ENCODE results near the gene FAF1.

DNA sequence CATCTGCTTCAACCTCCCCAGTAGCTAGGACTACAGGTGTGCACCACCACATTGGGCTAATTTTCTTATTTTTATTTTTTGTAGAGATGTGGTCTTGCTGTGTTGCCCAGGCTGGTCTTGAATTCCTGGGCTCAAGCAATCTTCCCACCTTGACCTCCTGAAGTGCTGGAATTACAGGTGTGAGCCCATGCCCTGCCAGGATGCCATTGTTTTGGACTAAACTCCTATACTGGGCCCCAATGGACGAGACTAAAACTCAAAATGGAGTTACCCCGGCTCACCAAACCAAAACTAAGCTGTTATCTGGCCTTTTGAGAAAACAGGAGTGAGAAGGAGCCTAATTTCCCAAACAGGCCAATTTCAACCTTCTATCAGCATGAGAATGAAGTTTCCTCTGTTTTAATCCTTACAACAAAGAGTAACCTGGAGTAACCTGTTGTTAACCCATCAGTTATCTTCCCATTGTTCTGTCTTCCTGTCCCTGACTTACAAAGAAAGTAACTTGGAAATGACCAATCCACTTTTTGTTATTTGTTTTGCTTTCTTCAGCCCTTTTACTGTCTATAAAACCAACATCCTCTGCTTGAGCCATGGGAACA lies 566.4 kb downstream of the FAF1 start:
- TF ChIP-seq, protein P1, sequence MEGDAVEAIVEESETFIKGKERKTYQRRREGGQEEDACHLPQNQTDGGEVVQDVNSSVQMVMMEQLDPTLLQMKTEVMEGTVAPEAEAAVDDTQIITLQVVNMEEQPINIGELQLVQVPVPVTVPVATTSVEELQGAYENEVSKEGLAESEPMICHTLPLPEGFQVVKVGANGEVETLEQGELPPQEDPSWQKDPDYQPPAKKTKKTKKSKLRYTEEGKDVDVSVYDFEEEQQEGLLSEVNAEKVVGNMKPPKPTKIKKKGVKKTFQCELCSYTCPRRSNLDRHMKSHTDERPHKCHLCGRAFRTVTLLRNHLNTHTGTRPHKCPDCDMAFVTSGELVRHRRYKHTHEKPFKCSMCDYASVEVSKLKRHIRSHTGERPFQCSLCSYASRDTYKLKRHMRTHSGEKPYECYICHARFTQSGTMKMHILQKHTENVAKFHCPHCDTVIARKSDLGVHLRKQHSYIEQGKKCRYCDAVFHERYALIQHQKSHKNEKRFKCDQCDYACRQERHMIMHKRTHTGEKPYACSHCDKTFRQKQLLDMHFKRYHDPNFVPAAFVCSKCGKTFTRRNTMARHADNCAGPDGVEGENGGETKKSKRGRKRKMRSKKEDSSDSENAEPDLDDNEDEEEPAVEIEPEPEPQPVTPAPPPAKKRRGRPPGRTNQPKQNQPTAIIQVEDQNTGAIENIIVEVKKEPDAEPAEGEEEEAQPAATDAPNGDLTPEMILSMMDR (IDR thresholded peaks at IDR 0.05; ENCODE audit: low read depth, low read length), result no peak
- TF ChIP-seq MYC (IDR thresholded peaks at IDR 0.05; ENCODE audit: low read depth, low read length), result no peak
- no peak for TF ChIP-seq POLR2A (IDR thresholded peaks at IDR 0.05; ENCODE audit: extremely low read depth, insufficient read length)
- TF ChIP-seq MAX (IDR thresholded peaks at IDR 0.05; ENCODE audit: low read depth, low read length), result no peak
